Measurements from ENCODE around the gene MAP2K7.

- TF ChIP-seq CTCF (conservative IDR thresholded peaks at IDR 0.05; ENCODE audit: low read depth, low read length) = no peak
- TF ChIP-seq MXI1 (IDR thresholded peaks at IDR 0.05; ENCODE audit: borderline replicate concordance, low read depth, low read length) = no peak
- TF ChIP-seq USF2 (IDR thresholded peaks at IDR 0.05; ENCODE audit: low read depth, low read length) = no peak
- no peak for TF ChIP-seq CEBPB (IDR thresholded peaks at IDR 0.05; ENCODE audit: low read depth, low read length)
- TF ChIP-seq POLR2A (IDR thresholded peaks at IDR 0.05; ENCODE audit: low read depth, low read length) = no peak
- no peak for TF ChIP-seq ELK1 (IDR thresholded peaks at IDR 0.05; ENCODE audit: borderline replicate concordance, low read depth, low read length)
- TF ChIP-seq RFX5 (IDR thresholded peaks at IDR 0.05; ENCODE audit: low read depth, low read length) = no peak
- no peak for TF ChIP-seq SMC3 (IDR thresholded peaks at IDR 0.05; ENCODE audit: low read depth, low read length)
- no peak for TF ChIP-seq RCOR1 (IDR thresholded peaks at IDR 0.05; ENCODE audit: insufficient replicate concordance, low read length)
- TF ChIP-seq RAD21 (IDR thresholded peaks at IDR 0.05; ENCODE audit: low read length) = no peak
- no peak for TF ChIP-seq BHLHE40 (IDR thresholded peaks at IDR 0.05; ENCODE audit: low read depth, low read length)
- no peak for TF ChIP-seq FOS (IDR thresholded peaks at IDR 0.05; ENCODE audit: low read depth, low read length)
- no peak for TF ChIP-seq MAFK (IDR thresholded peaks at IDR 0.05; ENCODE audit: low read depth, low read length)
- no peak for TF ChIP-seq CHD1 (IDR thresholded peaks at IDR 0.05; ENCODE audit: low read depth, low read length)
Observed at GRCh38 chr19:7863971-7864689, 39.5 kb upstream of the MAP2K7 start.
